ENCODE data around the gene SLC28A2.

The SLC28A2 gene

GRCh38 chr15:45326280-45326679, 74.2 kb downstream of the SLC28A2 start:
- H2AFZ ChIP-seq (ENCODE audit: low read length): no peak overlapping the region
- H3K9ac ChIP-seq (ENCODE audit: low read length): no peak overlapping the region
- H4K20me1 ChIP-seq (ENCODE audit: insufficient read depth, low read length): no peaks in the 10 kb centered on the region
- no peak overlapping the region for H3K27ac ChIP-seq (ENCODE audit: low read length)
- no peak overlapping the region for H3K4me3 ChIP-seq (ENCODE audit: low read length)
- no peak for TF ChIP-seq CTCF (IDR thresholded peaks at IDR 0.05; ENCODE audit: low read length)
- TF ChIP-seq EZH2phosphoT487 (IDR thresholded peaks at IDR 0.05; ENCODE audit: low read length): no peak
- TF ChIP-seq EZH2 (optimal IDR thresholded peaks at IDR 0.05; ENCODE audit: low read depth, low read length): no peak
- H3K79me2 ChIP-seq (ENCODE audit: low read length): no peaks in the 10 kb centered on the region
- no peak for DNase-seq
- H3K36me3 ChIP-seq (replicated peaks; ENCODE audit: insufficient read depth, low read length): no peaks in the 10 kb centered on the region
- no peaks in the 10 kb centered on the region for H3K27me3 ChIP-seq (replicated peaks; ENCODE audit: insufficient read depth, low read length)
- H3K9me2 ChIP-seq (replicated peaks; ENCODE audit: insufficient read depth, low read length): no peaks in the 10 kb centered on the region
- no peak overlapping the region for H3K4me2 ChIP-seq (ENCODE audit: low read depth, low read length)
- H3F3A ChIP-seq (ENCODE audit: insufficient read depth, low read length): no peaks in the 10 kb centered on the region
- H3K9me3 ChIP-seq (replicated peaks; ENCODE audit: insufficient read depth, low read length): no peaks in the 10 kb centered on the region
- H3K4me1 ChIP-seq (ENCODE audit: low read length): no peaks in the 10 kb centered on the region

GRCh38 chr15:45326741-45327140, 74.7 kb downstream of the SLC28A2 start:
- no peak overlapping the region for H3K9ac ChIP-seq (ENCODE audit: low read length)
- no peak overlapping the region for H3K4me3 ChIP-seq (ENCODE audit: low read length)
- H3K79me2 ChIP-seq (ENCODE audit: low read length): no peaks in the 10 kb centered on the region
- no peak for TF ChIP-seq EZH2 (optimal IDR thresholded peaks at IDR 0.05; ENCODE audit: low read depth, low read length)
- TF ChIP-seq EZH2phosphoT487 (IDR thresholded peaks at IDR 0.05; ENCODE audit: low read length): no peak
- TF ChIP-seq CTCF (IDR thresholded peaks at IDR 0.05; ENCODE audit: low read length): no peak
- H3K27ac ChIP-seq (ENCODE audit: low read length): no peak overlapping the region
- H3K4me2 ChIP-seq (ENCODE audit: low read depth, low read length): no peak overlapping the region
- no peak overlapping the region for H2AFZ ChIP-seq (ENCODE audit: low read length)
- no peaks in the 10 kb centered on the region for H3K36me3 ChIP-seq (replicated peaks; ENCODE audit: insufficient read depth, low read length)
- H3F3A ChIP-seq (ENCODE audit: insufficient read depth, low read length): no peaks in the 10 kb centered on the region
- no peaks in the 10 kb centered on the region for H4K20me1 ChIP-seq (ENCODE audit: insufficient read depth, low read length)
- no peaks in the 10 kb centered on the region for H3K9me3 ChIP-seq (replicated peaks; ENCODE audit: insufficient read depth, low read length)
- H3K4me1 ChIP-seq (ENCODE audit: low read length): no peaks in the 10 kb centered on the region
- H3K27me3 ChIP-seq (replicated peaks; ENCODE audit: insufficient read depth, low read length): no peaks in the 10 kb centered on the region
- no peak for DNase-seq
- H3K9me2 ChIP-seq (replicated peaks; ENCODE audit: insufficient read depth, low read length): no peaks in the 10 kb centered on the region

Data from MM.1S (cell line).